HEK293T (cell line): Measurements from ENCODE around the gene ADH1A.

Source experiments
- CTCF ChIA-PET: fragments of 350-600 bp; formaldehyde crosslinking; extraction: SDS; loops from one replicate; lab custom pipeline; 2021; ENCODE audit warnings: antibody characterized with exemption, inconsistent platforms; lab: Yijun Ruan, JAX
- POLR2A ChIA-PET: fragments of 350-600 bp; formaldehyde crosslinking; extraction: SDS; loops from one replicate; lab custom pipeline; 2020; ENCODE audit warnings: antibody characterized with exemption, inconsistent platforms; lab: Yijun Ruan, JAX
- DNase-seq: peaks from one replicate; pipeline ENCODE4 v3.0.0; 2012; ENCODE audit warnings: mixed read lengths; ENCODE audit errors: extremely low spot score
- ARNT ChIP-seq: fragments of 450-650 bp; IDR thresholded peaks from 2 replicates; pipeline ENCODE4 v1.6.1; 2017; ENCODE audit warnings: mild to moderate bottlenecking
- BHLHE40 ChIP-seq: fragments of 450-650 bp; IDR thresholded peaks from 2 replicates; pipeline ENCODE4 v1.6.1; 2016; ENCODE audit warnings: mild to moderate bottlenecking, moderate library complexity, borderline replicate concordance
- CTBP1 ChIP-seq: fragments of 450-650 bp; IDR thresholded peaks from 2 replicates; pipeline ENCODE4 v1.6.1; 2016; ENCODE audit warnings: borderline replicate concordance
- ELF4 ChIP-seq: fragments of 450-650 bp; IDR thresholded peaks from 2 replicates; pipeline ENCODE4 v1.6.1; 2017; ENCODE audit warnings: antibody characterized with exemption
- FOXA1 ChIP-seq: fragments of 450-650 bp; IDR thresholded peaks from 2 replicates; pipeline ENCODE4 v1.6.1; 2016; ENCODE audit warnings: mild to moderate bottlenecking
- FOXK2 ChIP-seq: fragments of 450-650 bp; IDR thresholded peaks from 2 replicates; pipeline ENCODE4 v1.6.1; 2016; ENCODE audit warnings: mild to moderate bottlenecking
- FOXM1 ChIP-seq: fragments of 450-650 bp; IDR thresholded peaks from 2 replicates; pipeline ENCODE4 v1.6.1; 2017; ENCODE audit warnings: mild to moderate bottlenecking, borderline replicate concordance
- HDGF ChIP-seq: fragments of 450-650 bp; IDR thresholded peaks from 2 replicates; pipeline ENCODE4 v1.6.1; 2017; ENCODE audit warnings: antibody characterized with exemption, borderline replicate concordance
- L3MBTL2 ChIP-seq: fragments of 450-650 bp; conservative IDR thresholded peaks from 2 replicates; pipeline ENCODE4 v1.6.1; 2016; ENCODE audit warnings: mild to moderate bottlenecking
- LEF1 ChIP-seq: fragments of 450-650 bp; IDR thresholded peaks from 2 replicates; pipeline ENCODE4 v1.6.1; 2017; ENCODE audit warnings: mild to moderate bottlenecking, borderline replicate concordance
- NFRKB ChIP-seq: fragments of 450-650 bp; IDR thresholded peaks from 2 replicates; pipeline ENCODE4 v1.6.1; 2016; ENCODE audit warnings: mild to moderate bottlenecking, moderate library complexity
- PKNOX1 ChIP-seq: fragments of 450-650 bp; IDR thresholded peaks from 2 replicates; pipeline ENCODE4 v1.6.1; 2016
- SP1 ChIP-seq: fragments of 450-650 bp; IDR thresholded peaks from 2 replicates; pipeline ENCODE4 v1.6.1; 2017
- SUZ12 ChIP-seq: fragments of 450-650 bp; IDR thresholded peaks from 2 replicates; pipeline ENCODE4 v1.6.1; 2016; ENCODE audit warnings: mild to moderate bottlenecking
- TARDBP ChIP-seq: fragments of 450-650 bp; IDR thresholded peaks from 2 replicates; pipeline ENCODE4 v1.6.1; 2016
- ZNF384 ChIP-seq: fragments of 450-650 bp; IDR thresholded peaks from 2 replicates; pipeline ENCODE4 v1.6.1; 2016

The ADH1A gene

GRCh38 chr4:99275050-99275449 lies 15.7 kb downstream of the ADH1A start:
- DNase-seq = no peak
- ChIA-PET CTCF (no interaction called here), POLR2A (no interaction called here)
- TF ChIP-seq ELF4 (no peak), BHLHE40 (no peak)

GRCh38 chr4:99273704-99274103 lies 17.1 kb downstream of the ADH1A start:
- ChIA-PET POLR2A (no interaction called here), CTCF (no interaction called here)
- TF ChIP-seq ARNT (no peak), SUZ12 (no peak), ELF4 (no peak), LEF1 (no peak), SP1 (no peak), ZNF384 (no peak), FOXM1 (no peak), FOXA1 (no peak)
- DNase-seq = no peak

- POLR2A ChIA-PET = no interaction called here
- DNase-seq = no peak
- CTCF ChIA-PET = no interaction called here
- TF ChIP-seq ELF4 (no peak), FOXA1 (no peak), CTBP1 (no peak), ARNT (no peak), SUZ12 (no peak), FOXK2 (no peak), L3MBTL2 (no peak), TARDBP (no peak), ZNF384 (no peak), BHLHE40 (no peak), NFRKB (no peak), HDGF (no peak), PKNOX1 (no peak), SP1 (no peak), FOXM1 (no peak)
These were observed 25.9 kb downstream of the ADH1A start for GRCh38 chr4:99264927-99265326.

GRCh38 chr4:99252746-99253145 lies 38.0 kb downstream of the ADH1A start:
- ChIA-PET CTCF (no interaction called here), POLR2A (no interaction called here)
- TF ChIP-seq FOXK2 (no peak), LEF1 (no peak), SP1 (no peak), ELF4 (no peak), CTBP1 (no peak), PKNOX1 (no peak), TARDBP (no peak)
- no peak for DNase-seq

GRCh38 chr4:99248714-99249113 lies 42.1 kb downstream of the ADH1A start:
- POLR2A ChIA-PET = no interaction called here
- no peak for DNase-seq
- CTCF ChIA-PET = no interaction called here
- TF ChIP-seq NFRKB (no peak), CTBP1 (no peak), BHLHE40 (no peak), FOXK2 (no peak), PKNOX1 (no peak), TARDBP (no peak), ZNF384 (no peak), SP1 (no peak), HDGF (no peak)

- no peak for DNase-seq
- TF ChIP-seq L3MBTL2 (no peak), LEF1 (no peak), FOXK2 (no peak), CTBP1 (no peak), SP1 (no peak), ELF4 (no peak), BHLHE40 (no peak), ZNF384 (no peak), FOXM1 (no peak), HDGF (no peak), TARDBP (no peak), NFRKB (no peak), PKNOX1 (no peak)
- POLR2A ChIA-PET = no interaction called here
- CTCF ChIA-PET = no interaction called here
These were observed 54.8 kb downstream of the ADH1A start for GRCh38 chr4:99235955-99236354.
